D341Med (cell line): ENCODE data around the gene SLC35A3.
"Not testable (repeated sequence)": the region's sequence is repeated elsewhere in the genome, so short reads cannot be mapped to it uniquely, and the experiment has no call there.

ENCODE experiments used
- DNase-seq: peaks from one replicate; pipeline ENCODE4 v3.0.0; 2012; ENCODE audit warnings: low spot score

The SLC35A3 gene

GRCh38 chr1:99969729-99970621 lies at the start of gene SLC35A3:
Gene SLC35A3, plus strand, starts transcription at chr1:99969996. Its CDS starts 23,559 bp downstream, at chr1:99993555.
- peak; percentile 91 for DNase-seq

GRCh38 chr1:99934801-99935200 lies 35.0 kb upstream of the SLC35A3 start:
- no peak for DNase-seq

GRCh38 chr1:99935534-99935933 lies 34.3 kb upstream of the SLC35A3 start:
- no peak for DNase-seq

- DNase-seq, result no peak
Observed at GRCh38 chr1:99936071-99936470, 33.7 kb upstream of the SLC35A3 start.

GRCh38 chr1:99942723-99943122 lies 27.1 kb upstream of the SLC35A3 start:
- no peak for DNase-seq

- DNase-seq, result peak; percentile 54
Observed at GRCh38 chr1:99943223-99943794, 26.5 kb upstream of the SLC35A3 start.

- no peak for DNase-seq
Observed at GRCh38 chr1:99944192-99944591, 25.6 kb upstream of the SLC35A3 start.

GRCh38 chr1:99945174-99945573 lies 24.6 kb upstream of the SLC35A3 start:
- no peak for DNase-seq

GRCh38 chr1:99950486-99950885 lies 19.3 kb upstream of the SLC35A3 start:
- no peak for DNase-seq

GRCh38 chr1:99952522-99952921 lies 17.3 kb upstream of the SLC35A3 start:
- no peak for DNase-seq

GRCh38 chr1:99955375-99955774 lies 14.4 kb upstream of the SLC35A3 start:
- no peak for DNase-seq

GRCh38 chr1:99956755-99957154 lies 13.0 kb upstream of the SLC35A3 start:
- DNase-seq, result no peak

- DNase-seq, result no peak
Observed at GRCh38 chr1:99957818-99958217, 12.0 kb upstream of the SLC35A3 start.

GRCh38 chr1:99959189-99959705 lies 10.5 kb upstream of the SLC35A3 start:
- DNase-seq, result not testable (repeated sequence)

GRCh38 chr1:99960260-99960659 lies 9.5 kb upstream of the SLC35A3 start:
- DNase-seq, result not testable (repeated sequence)

GRCh38 chr1:99963041-99963795 lies 6.6 kb upstream of the SLC35A3 start:
- DNase-seq, result no peak

GRCh38 chr1:99964806-99965205 lies 5.0 kb upstream of the SLC35A3 start:
- no peak for DNase-seq

- no peak for DNase-seq
Observed at GRCh38 chr1:99965646-99966375, 4.0 kb upstream of the SLC35A3 start.

GRCh38 chr1:99968214-99968613 lies 1.6 kb upstream of the SLC35A3 start:
- no peak for DNase-seq

GRCh38 chr1:99969260-99969728 lies 502 bp upstream of the SLC35A3 start:
- DNase-seq, result peak; percentile 37

GRCh38 chr1:99970713-99971255 lies 988 bp downstream of the SLC35A3 start:
- no peak for DNase-seq
